NCI-H2107 treated with DMSO at 0.1 percent for 48 hours (cell line): ENCODE data around the gene CD82.

ENCODE experiments used
- DNase-seq: peaks from one replicate; lab custom pipeline; 2025; ENCODE audit not compliant: unreplicated experiment; lab: John Stamatoyannopoulos, UW

CD82 gene

DNA sequence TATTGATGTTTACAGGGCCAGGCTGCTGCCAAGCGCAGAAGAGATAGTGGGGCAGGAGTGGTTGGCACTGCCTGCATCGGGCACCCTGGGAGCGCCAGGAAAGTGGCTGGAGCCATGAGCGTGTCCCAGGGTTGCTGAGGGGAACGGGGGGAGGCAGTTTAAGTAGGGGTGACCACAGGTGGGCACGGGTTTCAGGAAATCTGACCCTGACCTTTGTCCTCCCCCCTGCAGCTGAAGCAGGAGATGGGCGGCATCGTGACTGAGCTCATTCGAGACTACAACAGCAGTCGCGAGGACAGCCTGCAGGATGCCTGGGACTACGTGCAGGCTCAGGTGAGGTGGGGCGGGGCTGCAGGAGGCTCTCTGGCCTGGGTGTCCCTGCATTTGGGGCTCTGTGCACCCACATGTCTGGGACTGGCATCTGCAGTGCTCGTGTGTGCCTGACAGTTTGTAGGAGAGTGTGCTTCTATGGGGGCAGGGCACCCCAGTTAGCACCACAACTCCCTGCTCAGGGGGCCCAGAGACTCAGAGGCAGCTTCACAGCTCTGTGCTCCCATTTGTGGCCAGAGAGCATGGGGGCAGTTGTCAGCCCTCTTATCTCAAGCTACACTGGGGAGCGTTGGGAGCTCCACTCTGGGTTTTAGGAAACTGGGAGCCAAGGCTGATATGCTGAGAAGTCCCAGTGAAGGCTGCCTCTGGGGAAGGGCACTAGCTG, 49.7 kb downstream of the CD82 start:
- DNase-seq, result no peak

DNA sequence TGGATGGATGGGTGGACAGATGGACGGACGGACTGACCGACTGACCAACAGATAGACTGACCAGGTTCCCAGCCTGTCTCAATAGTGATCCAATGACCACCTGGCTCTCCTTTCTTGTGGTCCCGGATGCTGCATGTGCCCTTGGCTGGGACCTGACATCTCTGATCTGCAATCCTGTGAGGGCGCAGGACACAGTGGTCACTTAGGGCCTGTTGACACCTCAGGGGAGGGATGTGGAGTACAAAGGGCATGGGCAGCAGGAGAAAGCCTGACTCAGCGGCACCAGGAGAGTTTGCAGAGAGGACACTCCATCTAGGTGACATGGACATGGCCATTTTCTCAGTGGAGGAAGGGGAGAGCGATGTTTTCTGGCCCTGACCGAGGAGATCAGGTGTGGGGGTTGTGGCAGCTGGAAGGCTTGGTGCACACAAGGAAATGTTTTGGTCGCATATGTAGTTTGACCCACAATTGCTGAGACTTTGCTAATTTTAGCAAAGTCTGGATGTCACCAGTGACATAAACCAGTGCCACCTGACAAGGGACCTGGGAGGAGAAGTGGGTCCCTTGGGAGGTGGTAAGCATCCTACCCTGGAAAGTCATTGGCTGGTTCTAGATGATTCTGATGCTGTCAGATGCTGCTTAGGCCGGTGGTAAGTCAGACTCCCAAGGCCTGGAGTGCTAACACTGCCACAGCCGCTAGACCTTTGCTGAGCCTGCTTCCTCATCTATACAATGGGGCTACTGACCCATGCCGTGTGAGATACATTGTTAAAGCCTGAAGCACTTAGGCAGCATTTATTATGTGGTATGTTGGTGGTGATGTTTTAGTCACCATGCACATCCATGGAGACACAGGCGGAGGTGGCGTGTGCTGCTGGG, 50.7 kb downstream of the CD82 start:
- DNase-seq, result no peak

- DNase-seq, result no peak
These were observed 52.4 kb downstream of the CD82 start for GRCh38 chr11:44617671-44618461.

DNA sequence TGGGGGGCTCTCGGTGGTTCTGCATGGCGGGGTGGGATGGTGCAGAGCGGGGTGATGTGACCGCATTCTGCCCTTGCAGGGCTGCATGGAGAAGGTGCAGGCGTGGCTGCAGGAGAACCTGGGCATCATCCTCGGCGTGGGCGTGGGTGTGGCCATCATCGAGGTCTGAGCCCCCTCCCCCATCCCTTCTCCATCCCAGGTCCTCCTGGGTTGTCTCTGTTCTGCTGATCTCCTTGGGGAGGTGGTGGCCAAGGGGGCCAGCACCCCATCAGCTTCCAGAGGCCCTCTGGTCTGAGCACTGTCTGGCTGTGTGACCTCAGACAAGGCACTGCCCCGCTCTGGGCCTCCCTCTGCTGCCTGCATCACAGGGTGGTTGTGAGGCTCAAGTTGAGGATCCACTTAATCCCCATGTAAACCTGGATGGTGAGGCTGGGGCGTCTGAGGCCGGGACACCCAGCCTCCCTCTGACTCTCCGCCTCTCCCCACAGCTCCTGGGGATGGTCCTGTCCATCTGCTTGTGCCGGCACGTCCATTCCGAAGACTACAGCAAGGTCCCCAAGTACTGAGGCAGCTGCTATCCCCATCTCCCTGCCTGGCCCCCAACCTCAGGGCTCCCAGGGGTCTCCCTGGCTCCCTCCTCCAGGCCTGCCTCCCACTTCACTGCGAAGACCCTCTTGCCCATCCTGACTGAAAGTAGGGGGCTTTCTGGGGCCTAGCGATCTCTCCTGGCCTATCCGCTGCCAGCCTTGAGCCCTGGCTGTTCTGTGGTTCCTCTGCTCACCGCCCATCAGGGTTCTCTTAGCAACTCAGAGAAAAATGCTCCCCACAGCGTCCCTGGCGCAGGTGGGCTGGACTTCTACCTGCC, 53.3 kb downstream of the CD82 start:
- DNase-seq, result no peak

DNA sequence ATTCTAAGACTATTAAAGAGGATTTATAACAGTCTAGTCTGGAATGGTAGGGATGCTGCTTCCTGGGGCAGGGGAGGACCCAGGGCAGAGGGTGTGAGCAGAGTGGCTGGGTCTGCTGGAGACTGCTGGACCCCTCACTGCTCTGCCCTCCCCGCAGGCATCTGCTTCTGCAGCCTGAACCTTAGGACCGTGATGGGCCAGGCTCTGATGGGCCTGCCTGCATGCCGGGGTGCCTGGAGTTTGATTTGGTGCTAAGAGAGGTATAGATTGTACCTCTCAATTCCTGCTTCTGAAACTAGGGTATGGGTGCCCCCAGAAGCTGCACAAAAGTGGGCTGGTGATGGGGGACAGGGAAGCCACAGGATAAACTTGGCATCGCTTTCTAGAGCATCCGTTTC, 54.9 kb downstream of the CD82 start:
- DNase-seq, result no peak

DNA sequence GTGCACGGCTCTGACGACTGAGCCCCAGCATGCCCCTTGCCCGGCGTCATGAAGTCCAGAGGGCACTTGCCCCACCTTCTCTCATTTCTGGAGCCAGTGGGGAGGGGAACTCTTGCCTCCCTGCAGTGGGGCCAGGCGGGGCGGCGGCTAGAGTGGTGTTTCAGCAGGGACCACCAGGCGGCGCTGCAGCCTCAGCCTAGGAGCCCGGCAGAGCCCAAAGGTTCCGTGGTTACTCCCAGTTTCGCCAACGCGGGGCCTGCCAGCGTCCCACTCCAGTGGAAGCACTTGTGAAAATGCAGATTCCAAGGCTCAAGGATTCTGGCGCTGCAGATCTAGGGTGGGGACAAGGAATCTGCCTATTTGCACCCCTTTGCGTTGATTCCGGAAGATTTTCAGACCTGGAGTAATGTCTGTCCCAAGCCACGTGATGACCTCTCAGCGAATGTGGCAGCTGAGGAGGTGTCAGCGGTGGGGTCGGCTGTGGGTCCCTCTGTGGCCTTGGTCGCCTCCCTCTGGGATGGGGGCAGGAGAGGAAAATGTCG, 55.7 kb downstream of the CD82 start:
- no peak for DNase-seq

GRCh38 chr11:44621784-44622183, 56.3 kb downstream of the CD82 start:
- DNase-seq, result no peak

GRCh38 chr11:44622190-44622650, 56.8 kb downstream of the CD82 start:
- DNase-seq, result no peak

DNA sequence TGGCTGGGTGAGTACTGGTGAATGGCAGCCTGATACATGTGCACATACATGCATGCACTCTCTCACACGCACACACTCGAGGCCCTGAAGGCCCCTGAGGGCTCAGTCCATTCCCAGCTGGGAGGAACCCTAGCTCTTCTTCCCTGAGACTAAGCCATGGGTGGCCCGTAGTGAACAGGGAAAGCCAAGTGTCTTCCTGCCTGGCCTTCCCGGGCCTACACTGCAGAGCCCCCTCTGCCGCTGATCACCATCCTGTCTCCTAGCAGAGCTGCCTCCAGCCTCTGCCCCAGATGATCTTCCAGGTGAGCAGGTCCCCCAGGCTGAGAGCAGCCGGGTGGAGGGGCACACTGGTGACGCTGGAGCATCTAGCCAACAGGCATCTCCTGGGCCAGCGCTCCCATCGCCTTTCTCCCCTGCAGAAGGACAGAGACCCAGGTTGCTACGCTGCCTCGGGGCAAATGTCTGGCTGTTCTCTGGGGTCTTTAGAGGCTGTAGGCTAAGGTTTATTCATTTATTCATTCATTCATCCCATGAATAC, 57.3 kb downstream of the CD82 start:
- DNase-seq, result no peak

DNA sequence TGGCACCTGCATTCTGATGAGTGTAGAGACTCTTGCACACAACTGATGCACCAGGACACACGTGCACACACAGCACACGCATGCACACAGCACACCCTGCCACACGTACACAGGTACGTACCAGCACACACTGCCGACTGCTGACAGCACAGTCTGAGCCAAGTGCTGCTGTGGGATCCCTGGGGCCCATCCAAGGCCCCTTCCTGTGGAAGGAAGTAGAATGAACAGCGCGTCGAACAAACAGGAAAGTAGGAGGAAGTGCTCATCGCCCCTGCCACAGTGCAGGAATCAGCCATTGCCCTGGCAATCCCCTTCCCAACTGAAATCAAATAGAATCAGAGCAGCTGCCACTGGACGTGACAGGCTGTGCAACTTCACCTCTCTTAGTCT, 57.9 kb downstream of the CD82 start:
- DNase-seq, result no peak

GRCh38 chr11:44623731-44624491, 58.4 kb downstream of the CD82 start:
- no peak for DNase-seq

GRCh38 chr11:44624761-44625221, 59.3 kb downstream of the CD82 start:
- no peak for DNase-seq

- DNase-seq, result no peak
These were observed 60.5 kb downstream of the CD82 start for GRCh38 chr11:44625759-44626523.

DNA sequence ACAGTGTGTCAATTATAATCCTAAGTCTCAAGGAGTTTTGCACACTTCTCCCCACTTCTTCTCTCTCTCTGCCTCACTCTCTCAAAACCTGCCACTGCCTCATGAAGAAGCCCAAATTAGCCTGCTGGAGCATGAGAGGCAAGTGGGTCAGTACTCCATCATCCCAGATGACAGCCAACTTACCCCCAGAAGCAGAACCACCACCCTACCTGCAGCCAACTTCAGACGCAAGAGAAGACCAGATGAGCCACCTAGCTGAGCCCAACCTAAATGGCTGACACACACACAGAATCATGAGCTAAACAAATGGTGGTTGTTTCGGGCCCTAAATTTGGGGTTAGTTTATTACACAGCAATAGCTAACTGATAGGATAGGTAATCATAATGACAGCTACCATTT, 61.2 kb downstream of the CD82 start:
- no peak for DNase-seq

- no peak for DNase-seq
These were observed 61.8 kb downstream of the CD82 start for GRCh38 chr11:44627165-44627789.

DNA sequence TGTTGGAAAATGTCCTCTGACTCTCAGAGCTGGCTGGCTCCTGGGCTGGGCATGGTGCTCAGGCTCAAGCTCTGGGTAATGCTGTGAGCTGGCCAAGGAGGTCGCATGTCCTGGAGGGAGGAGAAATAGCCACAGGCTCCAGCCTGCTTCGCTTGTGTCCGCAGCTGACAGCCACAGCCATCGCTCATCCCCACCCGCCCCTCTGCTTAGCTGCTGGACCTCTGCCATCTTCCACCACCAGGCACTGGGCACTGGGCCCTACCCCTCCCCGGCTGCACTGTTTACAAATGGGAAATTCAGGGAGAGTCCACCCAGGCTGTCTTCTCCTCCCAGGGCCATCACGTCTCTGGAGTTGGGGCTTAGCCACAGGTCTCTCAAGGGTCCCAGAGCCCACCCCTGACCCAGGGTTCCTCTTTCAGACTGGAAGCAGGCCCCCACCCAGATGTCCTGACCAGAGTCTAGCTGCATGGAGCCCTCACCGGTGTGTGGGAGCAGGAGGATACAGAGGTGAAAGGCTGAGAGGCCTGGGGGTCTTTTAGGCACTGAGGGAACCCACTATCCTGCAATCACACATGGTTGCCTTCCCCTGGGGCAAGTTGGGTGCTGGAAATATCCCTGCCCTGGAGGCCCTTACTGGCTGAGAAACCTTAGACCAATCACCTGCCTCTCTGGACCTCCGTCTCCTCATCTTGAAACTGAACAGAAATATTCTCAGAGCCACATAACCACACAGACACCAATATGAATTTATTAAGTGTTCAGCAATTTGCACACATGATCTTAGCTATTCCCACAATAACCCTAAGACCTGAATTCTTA, 62.7 kb downstream of the CD82 start:
- DNase-seq, result no peak
